ENCODE results near the gene ARHGAP23.

GRCh38 chr17:38454532-38454931 lies 26.3 kb downstream of the ARHGAP23 start:
- TF ChIP-seq SIN3A (IDR thresholded peaks at IDR 0.05; ENCODE audit: borderline replicate concordance, insufficient read depth, low read length) (no peak), REST (IDR thresholded peaks at IDR 0.05; ENCODE audit: insufficient read depth in 1 of 2, low read depth in 2 of 2, low read length in 2 of 2) (no peak)
